GM23338 (cell line): ENCODE measurements around the gene STK11IP. TPM values are rescaled to one million over a fixed set of nuclear protein-coding genes. Genes with fewer than 3 reads are reported as not detected.

Source experiments
- ATAC-seq: fragments of 200-7000 bp; cut with Tn5 transposase; 3 replicates; pipeline ENCODE4 v1.9.1; 2020
- DNase-seq: peaks from one replicate; pipeline ENCODE4 v3.0.0-alpha.2; 2015; ENCODE audit warnings: low spot score
- H2AFZ ChIP-seq: fragments of 200-600 bp; sonication (generic); 2 replicates; pipeline ENCODE4 v1.8.0; 2016; ENCODE audit warnings: antibody characterized with exemption, mild to moderate bottlenecking, moderate library complexity
- H3F3A ChIP-seq: fragments of 200-600 bp; sonication (generic); replicated peaks from 2 replicates; pipeline ENCODE4 v1.8.0; 2017; ENCODE audit warnings: antibody characterized with exemption, mixed run types, low read depth
- H3K27ac ChIP-seq: fragments of 200-600 bp; sonication (generic); 2 replicates; pipeline ENCODE4 v1.6.1; 2016; ENCODE audit warnings: low read depth
- H3K27me3 ChIP-seq: fragments of 200-600 bp; sonication (generic); 2 replicates; pipeline ENCODE4 v1.8.0; 2016; ENCODE audit warnings: mild to moderate bottlenecking, mixed run types, moderate library complexity; ENCODE audit not compliant: insufficient read depth
- H3K36me3 ChIP-seq: fragments of 200-600 bp; sonication (generic); 2 replicates; pipeline ENCODE4 v1.8.0; 2016; ENCODE audit warnings: mild to moderate bottlenecking; ENCODE audit not compliant: insufficient read depth
- H3K4me1 ChIP-seq: fragments of 200-600 bp; sonication (generic); 2 replicates; pipeline ENCODE4 v1.8.0; 2016; ENCODE audit warnings: mild to moderate bottlenecking, moderate library complexity; ENCODE audit not compliant: insufficient read depth
- H3K4me2 ChIP-seq: fragments of 200-600 bp; sonication (generic); 2 replicates; pipeline ENCODE4 v1.7.1; 2017; ENCODE audit warnings: mixed run types
- H3K4me3 ChIP-seq: fragments of 200-600 bp; sonication (generic); 2 replicates; pipeline ENCODE4 v1.6.1; 2016; ENCODE audit warnings: mixed run types
- H3K79me2 ChIP-seq: fragments of 200-600 bp; sonication (generic); replicated peaks from 2 replicates; pipeline ENCODE4 v1.8.0; 2017; ENCODE audit warnings: mild to moderate bottlenecking; ENCODE audit not compliant: insufficient read depth
- H3K9me2 ChIP-seq: fragments of 200-600 bp; sonication (generic); 2 replicates; pipeline ENCODE4 v1.8.0; 2017; ENCODE audit not compliant: insufficient read depth
- H4K20me1 ChIP-seq: fragments of 200-600 bp; sonication (generic); replicated peaks from 2 replicates; pipeline ENCODE4 v1.8.0; 2017; ENCODE audit warnings: mild to moderate bottlenecking; ENCODE audit not compliant: insufficient read depth
- H3K27ac Mint-ChIP-seq: 2 replicates; pipeline ENCODE4 v1.8.0; 2020; ENCODE audit warnings: inconsistent platforms, mild to moderate bottlenecking, moderate library complexity, mixed read lengths
- H3K27me3 Mint-ChIP-seq: 3 replicates; pipeline ENCODE4 v1.8.0; 2022; ENCODE audit warnings: low read depth, mild to moderate bottlenecking, moderate library complexity, mixed read lengths, inconsistent platforms; ENCODE audit not compliant: insufficient read depth, poor library complexity
- H3K36me3 Mint-ChIP-seq: 3 replicates; pipeline ENCODE4 v1.8.0; 2021; ENCODE audit warnings: low read depth, mild to moderate bottlenecking, inconsistent platforms, moderate library complexity, mixed read lengths
- H3K4me1 Mint-ChIP-seq: 3 replicates; pipeline ENCODE4 v1.8.0; 2020; ENCODE audit warnings: mild to moderate bottlenecking, inconsistent platforms, mixed read lengths
- H3K4me3 Mint-ChIP-seq: 3 replicates; pipeline ENCODE4 v1.8.0; 2021; ENCODE audit warnings: moderate library complexity, mild to moderate bottlenecking, inconsistent platforms, mixed read lengths
- H3K9me3 Mint-ChIP-seq: 3 replicates; pipeline ENCODE4 v1.8.0; 2020; ENCODE audit warnings: moderate library complexity, mild to moderate bottlenecking, inconsistent platforms, mixed read lengths
- CREB1 ChIP-seq: fragments of 250-450 bp; sonication (Bioruptor Pico); IDR thresholded peaks from 2 replicates; pipeline ENCODE4 v1.5.0; 2020; ENCODE audit warnings: low read depth, mild to moderate bottlenecking, moderate library complexity
- ETS1 ChIP-seq: IDR thresholded peaks from 2 replicates; pipeline ENCODE4 v1.6.1; 2016; ENCODE audit warnings: antibody characterized with exemption
- EZH2 ChIP-seq: fragments of 200-600 bp; sonication (generic); IDR thresholded peaks from one replicate; pipeline ENCODE4 v1.8.0; 2017; ENCODE audit warnings: antibody characterized with exemption, mild to moderate bottlenecking, low read depth; ENCODE audit not compliant: unreplicated experiment
- EZH2phosphoT487 ChIP-seq: fragments of 200-600 bp; sonication (generic); IDR thresholded peaks from one replicate; pipeline ENCODE4 v1.8.1; 2018; ENCODE audit warnings: antibody characterized with exemption; ENCODE audit not compliant: unreplicated experiment
- STAT1 ChIP-seq: IDR thresholded peaks from one replicate; pipeline ENCODE4 v1.6.1; 2016; ENCODE audit warnings: antibody characterized with exemption; ENCODE audit not compliant: unreplicated experiment
- ZNF114 ChIP-seq: fragments of 250-450 bp; sonication (Bioruptor Pico); IDR thresholded peaks from 2 replicates; pipeline ENCODE4 v1.5.0; 2020; ENCODE audit warnings: mild to moderate bottlenecking, moderate library complexity
- ZNF331 ChIP-seq: fragments of 250-450 bp; sonication (Bioruptor Pico); IDR thresholded peaks from 2 replicates; pipeline ENCODE4 v1.5.0; 2020; ENCODE audit warnings: low read depth, mild to moderate bottlenecking, moderate library complexity
- polyA plus RNA-seq: library from polyadenylated mRNA; unstranded; fragments of >200 nt; fragmentation: Nextera tagmentation; extraction: Ambion mirVana; gene quantifications from 2 replicates; pipeline ENCODE4 v1.2.1, GENCODE V29; 2016
- total RNA-seq: library from RNA; depleted of rRNA; stranded (reverse); fragments of >200 nt; shearing (Covaris generic); gene quantifications from 2 replicates; pipeline ENCODE4 v1.2.3, GENCODE V29; 2014
- TF ChIP-seq, protein P1 (sequence below): fragments of 250-450 bp; sonication (Bioruptor Pico); IDR thresholded peaks from 2 replicates; pipeline ENCODE4 v1.5.0; 2020; ENCODE audit warnings: mild to moderate bottlenecking, moderate library complexity
- TF ChIP-seq, protein P2 (sequence below), 2 experiments: fragments of 200-600 bp in 1 of 2; sonication (generic) in 1 of 2; conservative IDR thresholded peaks; 2 replicates each; pipeline versions ENCODE4 v1.5.1 to v1.6.1; 2016 to 2017; ENCODE audit warnings: antibody characterized with exemption in 2 of 2, low read depth in 2 of 2, mild to moderate bottlenecking in 2 of 2, moderate library complexity in 1 of 2
- TF ChIP-seq, protein P3 (sequence below): IDR thresholded peaks from one replicate; pipeline ENCODE4 v1.6.1; 2018; ENCODE audit warnings: antibody characterized with exemption; ENCODE audit not compliant: unreplicated experiment

The STK11IP gene
- total and polyA plus RNA-seq, 2 experiments from 2014 or later, result 16.6 to 28.1 TPM

GRCh38 chr2:219566640-219567039 lies 31.0 kb upstream of the STK11IP start:
- Mint-ChIP-seq H3K4me3 (peak overlapping the region; percentile 17; the same call in 1 of the 3 replicates), H3K36me3 (peaks cover 77% of the 10 kb centered on the region), H3K27ac (peak overlapping the region; percentile 95), H3K4me1 (peaks cover 70% of the 10 kb centered on the region), H3K9me3 (peaks cover 2% of the 10 kb centered on the region; the same call in 2 of the 3 replicates), H3K27me3 (peaks cover 41% of the 10 kb centered on the region)
- Histone ChIP-seq H3K79me2 (peaks cover 20% of the 10 kb centered on the region; the same call in 1 of the 2 replicates), H3K4me1 (peaks cover 61% of the 10 kb centered on the region), H3K36me3 (peaks cover 8% of the 10 kb centered on the region; the same call in 1 of the 2 replicates), H3K27me3 (peaks cover 13% of the 10 kb centered on the region), H3K9me2 (no peaks in the 10 kb centered on the region), H3K4me3 (no peak overlapping the region), H3F3A (peaks cover 46% of the 10 kb centered on the region), H2AFZ (no peak overlapping the region), H3K27ac (peak overlapping the region; percentile 98), H3K4me2 (peak overlapping the region; percentile 24; the same call in 1 of the 2 replicates), H4K20me1 (no peaks in the 10 kb centered on the region)
- no peak for DNase-seq
- TF ChIP-seq, protein P1, sequence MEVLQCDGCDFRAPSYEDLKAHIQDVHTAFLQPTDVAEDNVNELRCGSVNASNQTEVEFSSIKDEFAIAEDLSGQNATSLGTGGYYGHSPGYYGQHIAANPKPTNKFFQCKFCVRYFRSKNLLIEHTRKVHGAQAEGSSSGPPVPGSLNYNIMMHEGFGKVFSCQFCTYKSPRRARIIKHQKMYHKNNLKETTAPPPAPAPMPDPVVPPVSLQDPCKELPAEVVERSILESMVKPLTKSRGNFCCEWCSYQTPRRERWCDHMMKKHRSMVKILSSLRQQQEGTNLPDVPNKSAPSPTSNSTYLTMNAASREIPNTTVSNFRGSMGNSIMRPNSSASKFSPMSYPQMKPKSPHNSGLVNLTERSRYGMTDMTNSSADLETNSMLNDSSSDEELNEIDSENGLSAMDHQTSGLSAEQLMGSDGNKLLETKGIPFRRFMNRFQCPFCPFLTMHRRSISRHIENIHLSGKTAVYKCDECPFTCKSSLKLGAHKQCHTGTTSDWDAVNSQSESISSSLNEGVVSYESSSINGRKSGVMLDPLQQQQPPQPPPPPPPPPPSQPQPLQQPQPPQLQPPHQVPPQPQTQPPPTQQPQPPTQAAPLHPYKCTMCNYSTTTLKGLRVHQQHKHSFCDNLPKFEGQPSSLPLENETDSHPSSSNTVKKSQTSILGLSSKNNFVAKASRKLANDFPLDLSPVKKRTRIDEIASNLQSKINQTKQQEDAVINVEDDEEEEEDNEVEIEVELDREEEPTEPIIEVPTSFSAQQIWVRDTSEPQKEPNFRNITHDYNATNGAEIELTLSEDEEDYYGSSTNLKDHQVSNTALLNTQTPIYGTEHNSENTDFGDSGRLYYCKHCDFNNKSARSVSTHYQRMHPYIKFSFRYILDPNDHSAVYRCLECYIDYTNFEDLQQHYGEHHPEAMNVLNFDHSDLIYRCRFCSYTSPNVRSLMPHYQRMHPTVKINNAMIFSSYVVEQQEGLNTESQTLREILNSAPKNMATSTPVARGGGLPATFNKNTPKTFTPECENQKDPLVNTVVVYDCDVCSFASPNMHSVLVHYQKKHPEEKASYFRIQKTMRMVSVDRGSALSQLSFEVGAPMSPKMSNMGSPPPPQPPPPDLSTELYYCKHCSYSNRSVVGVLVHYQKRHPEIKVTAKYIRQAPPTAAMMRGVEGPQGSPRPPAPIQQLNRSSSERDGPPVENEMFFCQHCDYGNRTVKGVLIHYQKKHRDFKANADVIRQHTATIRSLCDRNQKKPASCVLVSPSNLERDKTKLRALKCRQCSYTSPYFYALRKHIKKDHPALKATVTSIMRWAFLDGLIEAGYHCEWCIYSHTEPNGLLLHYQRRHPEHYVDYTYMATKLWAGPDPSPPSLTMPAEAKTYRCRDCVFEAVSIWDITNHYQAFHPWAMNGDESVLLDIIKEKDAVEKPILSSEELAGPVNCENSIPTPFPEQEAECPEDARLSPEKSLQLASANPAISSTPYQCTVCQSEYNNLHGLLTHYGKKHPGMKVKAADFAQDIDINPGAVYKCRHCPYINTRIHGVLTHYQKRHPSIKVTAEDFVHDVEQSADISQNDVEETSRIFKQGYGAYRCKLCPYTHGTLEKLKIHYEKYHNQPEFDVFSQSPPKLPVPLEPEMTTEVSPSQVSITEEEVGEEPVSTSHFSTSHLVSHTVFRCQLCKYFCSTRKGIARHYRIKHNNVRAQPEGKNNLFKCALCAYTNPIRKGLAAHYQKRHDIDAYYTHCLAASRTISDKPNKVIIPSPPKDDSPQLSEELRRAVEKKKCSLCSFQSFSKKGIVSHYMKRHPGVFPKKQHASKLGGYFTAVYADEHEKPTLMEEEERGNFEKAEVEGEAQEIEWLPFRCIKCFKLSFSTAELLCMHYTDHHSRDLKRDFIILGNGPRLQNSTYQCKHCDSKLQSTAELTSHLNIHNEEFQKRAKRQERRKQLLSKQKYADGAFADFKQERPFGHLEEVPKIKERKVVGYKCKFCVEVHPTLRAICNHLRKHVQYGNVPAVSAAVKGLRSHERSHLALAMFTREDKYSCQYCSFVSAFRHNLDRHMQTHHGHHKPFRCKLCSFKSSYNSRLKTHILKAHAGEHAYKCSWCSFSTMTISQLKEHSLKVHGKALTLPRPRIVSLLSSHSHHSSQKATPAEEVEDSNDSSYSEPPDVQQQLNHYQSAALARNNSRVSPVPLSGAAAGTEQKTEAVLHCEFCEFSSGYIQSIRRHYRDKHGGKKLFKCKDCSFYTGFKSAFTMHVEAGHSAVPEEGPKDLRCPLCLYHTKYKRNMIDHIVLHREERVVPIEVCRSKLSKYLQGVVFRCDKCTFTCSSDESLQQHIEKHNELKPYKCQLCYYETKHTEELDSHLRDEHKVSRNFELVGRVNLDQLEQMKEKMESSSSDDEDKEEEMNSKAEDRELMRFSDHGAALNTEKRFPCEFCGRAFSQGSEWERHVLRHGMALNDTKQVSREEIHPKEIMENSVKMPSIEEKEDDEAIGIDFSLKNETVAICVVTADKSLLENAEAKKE, result no peak
- no peak for TF ChIP-seq ZNF331 (CRISPR knock-in tag)
- no peak for TF ChIP-seq EZH2phosphoT487
- TF ChIP-seq, protein P2, sequence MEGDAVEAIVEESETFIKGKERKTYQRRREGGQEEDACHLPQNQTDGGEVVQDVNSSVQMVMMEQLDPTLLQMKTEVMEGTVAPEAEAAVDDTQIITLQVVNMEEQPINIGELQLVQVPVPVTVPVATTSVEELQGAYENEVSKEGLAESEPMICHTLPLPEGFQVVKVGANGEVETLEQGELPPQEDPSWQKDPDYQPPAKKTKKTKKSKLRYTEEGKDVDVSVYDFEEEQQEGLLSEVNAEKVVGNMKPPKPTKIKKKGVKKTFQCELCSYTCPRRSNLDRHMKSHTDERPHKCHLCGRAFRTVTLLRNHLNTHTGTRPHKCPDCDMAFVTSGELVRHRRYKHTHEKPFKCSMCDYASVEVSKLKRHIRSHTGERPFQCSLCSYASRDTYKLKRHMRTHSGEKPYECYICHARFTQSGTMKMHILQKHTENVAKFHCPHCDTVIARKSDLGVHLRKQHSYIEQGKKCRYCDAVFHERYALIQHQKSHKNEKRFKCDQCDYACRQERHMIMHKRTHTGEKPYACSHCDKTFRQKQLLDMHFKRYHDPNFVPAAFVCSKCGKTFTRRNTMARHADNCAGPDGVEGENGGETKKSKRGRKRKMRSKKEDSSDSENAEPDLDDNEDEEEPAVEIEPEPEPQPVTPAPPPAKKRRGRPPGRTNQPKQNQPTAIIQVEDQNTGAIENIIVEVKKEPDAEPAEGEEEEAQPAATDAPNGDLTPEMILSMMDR (conservative IDR thresholded peaks at IDR 0.05; ENCODE audit: low read depth in 2 of 2), result no peak
- no peak for TF ChIP-seq CREB1 (CRISPR knock-in tag)
- TF ChIP-seq, protein P3, sequence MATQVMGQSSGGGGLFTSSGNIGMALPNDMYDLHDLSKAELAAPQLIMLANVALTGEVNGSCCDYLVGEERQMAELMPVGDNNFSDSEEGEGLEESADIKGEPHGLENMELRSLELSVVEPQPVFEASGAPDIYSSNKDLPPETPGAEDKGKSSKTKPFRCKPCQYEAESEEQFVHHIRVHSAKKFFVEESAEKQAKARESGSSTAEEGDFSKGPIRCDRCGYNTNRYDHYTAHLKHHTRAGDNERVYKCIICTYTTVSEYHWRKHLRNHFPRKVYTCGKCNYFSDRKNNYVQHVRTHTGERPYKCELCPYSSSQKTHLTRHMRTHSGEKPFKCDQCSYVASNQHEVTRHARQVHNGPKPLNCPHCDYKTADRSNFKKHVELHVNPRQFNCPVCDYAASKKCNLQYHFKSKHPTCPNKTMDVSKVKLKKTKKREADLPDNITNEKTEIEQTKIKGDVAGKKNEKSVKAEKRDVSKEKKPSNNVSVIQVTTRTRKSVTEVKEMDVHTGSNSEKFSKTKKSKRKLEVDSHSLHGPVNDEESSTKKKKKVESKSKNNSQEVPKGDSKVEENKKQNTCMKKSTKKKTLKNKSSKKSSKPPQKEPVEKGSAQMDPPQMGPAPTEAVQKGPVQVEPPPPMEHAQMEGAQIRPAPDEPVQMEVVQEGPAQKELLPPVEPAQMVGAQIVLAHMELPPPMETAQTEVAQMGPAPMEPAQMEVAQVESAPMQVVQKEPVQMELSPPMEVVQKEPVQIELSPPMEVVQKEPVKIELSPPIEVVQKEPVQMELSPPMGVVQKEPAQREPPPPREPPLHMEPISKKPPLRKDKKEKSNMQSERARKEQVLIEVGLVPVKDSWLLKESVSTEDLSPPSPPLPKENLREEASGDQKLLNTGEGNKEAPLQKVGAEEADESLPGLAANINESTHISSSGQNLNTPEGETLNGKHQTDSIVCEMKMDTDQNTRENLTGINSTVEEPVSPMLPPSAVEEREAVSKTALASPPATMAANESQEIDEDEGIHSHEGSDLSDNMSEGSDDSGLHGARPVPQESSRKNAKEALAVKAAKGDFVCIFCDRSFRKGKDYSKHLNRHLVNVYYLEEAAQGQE, result no peak
- TF ChIP-seq ETS1, result no peak
- no peak for TF ChIP-seq EZH2
- TF ChIP-seq ZNF114 (CRISPR knock-in tag), result no peak
- no peak for TF ChIP-seq STAT1
- no peak for ATAC-seq
